ENCODE data around the gene TMEM53. TPM values are rescaled to one million over a fixed set of nuclear protein-coding genes. Genes with fewer than 3 reads are reported as not detected.

TMEM53 gene
- total and polyA plus RNA-seq, 2 donors (not counting 3 experiments of a cell fraction or from before 2014, with no cell fraction given) = 5.3 to 16.5 TPM

GRCh38 chr1:44673675-44674112, 587 bp downstream of the TMEM53 start:
- Histone ChIP-seq H2AFZ (ENCODE audit: low read depth, low read length) (peak overlapping the region; percentile 79), H3K9me1 (replicated peaks; ENCODE audit: control insufficient read depth, extremely low read depth, insufficient read depth, low read length) (no peaks in the 10 kb centered on the region), H3K36me3 (ENCODE audit: control insufficient read depth in 2 of 2, extremely low read depth in 1 of 2, insufficient read depth in 2 of 2, low read length in 2 of 2) (no peaks in the 10 kb centered on the region), H3K4me1 (ENCODE audit: control insufficient read depth, extremely low read depth, insufficient read depth, low read length) (peaks cover 41% of the 10 kb centered on the region), H3K9me3 (replicated peaks; ENCODE audit: control insufficient read depth, insufficient read depth, low read length) (no peaks in the 10 kb centered on the region), H3K27me3 (ENCODE audit: control insufficient read depth in 2 of 2, insufficient read depth in 2 of 2, low read length in 2 of 2) (no peaks in the 10 kb centered on the region), H3K79me2 (ENCODE audit: control insufficient read depth, insufficient read depth, low read length) (no peaks in the 10 kb centered on the region), H4K20me1 (replicated peaks; ENCODE audit: control insufficient read depth, extremely low read depth, insufficient read depth, low read length) (no peaks in the 10 kb centered on the region), H3K9ac (replicated peaks; ENCODE audit: extremely low read depth, insufficient read depth, low read length) (peak overlapping the region; percentile 59), H3K4me3 (replicated peaks in 1 of 3; ENCODE audit: insufficient read depth in 1 of 3, low read depth in 1 of 3, low read length in 3 of 3) (peak overlapping the region; percentile 53 to 69 (median 65)), H3K27ac (ENCODE audit: insufficient read depth, low read depth, low read length) (peak overlapping the region; percentile 71), H3K4me2 (ENCODE audit: insufficient read depth, low read length) (peak overlapping the region; percentile 64)
- dilution Hi-C loops (cut with MboI; ENCODE audit: extremely low pct_ligation_motif_present, low sequenced_read_pairs) (no loop called here), intact Hi-C loops (cut with micrococcal nuclease) (loop anchor here (1.0 kb wide), 1 partner anchor 18 kb away; no protein-coding TSS in a partner anchor)
- BruUV-seq (replicated peaks) = TSS peak; percentile 62
- FAIRE-seq (no peak), DNase-seq (ENCODE audit: low read depth, low spot score) (no peak)
- POLR2A ChIA-PET = interaction anchor here (1.0 to 1.5 kb wide), 2 partner anchors 9 to 42 kb away, joined by 3 to 5 read pairs; no protein-coding TSS in a partner anchor
- no peak for TF ChIP-seq GATA2 (IDR thresholded peaks at IDR 0.05; ENCODE audit: insufficient read depth, insufficient read length, low read depth, low read length)
- peak; percentile 75 for TF ChIP-seq POLR2A (IDR thresholded peaks at IDR 0.05; ENCODE audit: low read depth, low read length)
- CTCF ChIA-PET = interaction anchor here (1.0 to 3.2 kb wide), 4 partner anchors 10 to 630 kb away, joined by 3 to 27 read pairs (median 4); no protein-coding TSS in a partner anchor

- Histone ChIP-seq H3K9ac (replicated peaks; ENCODE audit: extremely low read depth, insufficient read depth, low read length) (peak overlapping the region; percentile 59), H3K4me1 (ENCODE audit: control insufficient read depth, extremely low read depth, insufficient read depth, low read length) (peaks cover 41% of the 10 kb centered on the region), H3K36me3 (ENCODE audit: control insufficient read depth in 2 of 2, extremely low read depth in 1 of 2, insufficient read depth in 2 of 2, low read length in 2 of 2) (no peaks in the 10 kb centered on the region), H3K27me3 (ENCODE audit: control insufficient read depth in 2 of 2, insufficient read depth in 2 of 2, low read length in 2 of 2) (no peaks in the 10 kb centered on the region), H4K20me1 (replicated peaks; ENCODE audit: control insufficient read depth, extremely low read depth, insufficient read depth, low read length) (no peaks in the 10 kb centered on the region), H2AFZ (ENCODE audit: low read depth, low read length) (peak overlapping the region; percentile 79), H3K9me1 (replicated peaks; ENCODE audit: control insufficient read depth, extremely low read depth, insufficient read depth, low read length) (no peaks in the 10 kb centered on the region), H3K79me2 (ENCODE audit: control insufficient read depth, insufficient read depth, low read length) (no peaks in the 10 kb centered on the region), H3K4me2 (ENCODE audit: insufficient read depth, low read length) (peak overlapping the region; percentile 64), H3K9me3 (replicated peaks; ENCODE audit: control insufficient read depth, insufficient read depth, low read length) (no peaks in the 10 kb centered on the region), H3K4me3 (replicated peaks in 1 of 3; ENCODE audit: insufficient read depth in 1 of 3, low read depth in 1 of 3, low read length in 3 of 3) (peak overlapping the region in 2 of 3 experiments; percentile 65 to 69), H3K27ac (ENCODE audit: insufficient read depth, low read depth, low read length) (no peak overlapping the region)
- TF ChIP-seq CTCF (IDR thresholded peaks at IDR 0.05; ENCODE audit: extremely low read depth in 1 of 2, insufficient read depth in 1 of 2, low read depth in 1 of 2, low read length in 2 of 2) (no peak), EZH2 (IDR thresholded peaks at IDR 0.05; ENCODE audit: borderline replicate concordance, low read depth, low read length, severe bottlenecking) (no peak), POLR2AphosphoS5 (IDR thresholded peaks at IDR 0.05; ENCODE audit: insufficient read depth, low read depth, low read length) (no peak), MYC (IDR thresholded peaks at IDR 0.05; ENCODE audit: low read depth, low read length) (no peak), MAX (IDR thresholded peaks at IDR 0.05; ENCODE audit: insufficient read depth, insufficient read length) (no peak), POLR2A (IDR thresholded peaks at IDR 0.05; ENCODE audit: low read depth, low read length) (no peak), GATA2 (IDR thresholded peaks at IDR 0.05; ENCODE audit: insufficient read depth, insufficient read length, low read depth, low read length) (no peak), FOS (IDR thresholded peaks at IDR 0.05; ENCODE audit: borderline replicate concordance, insufficient read depth, low read length) (no peak), JUN (IDR thresholded peaks at IDR 0.05; ENCODE audit: borderline replicate concordance, insufficient read depth, insufficient read length, low read depth) (no peak)
- no TSS peak for BruUV-seq (replicated peaks)
- dilution Hi-C loops (cut with MboI; ENCODE audit: extremely low pct_ligation_motif_present, low sequenced_read_pairs) (no loop called here), intact Hi-C loops (cut with micrococcal nuclease) (no loop called here)
- FAIRE-seq = no peak
- ChIA-PET CTCF (interaction anchor here (1.1 to 3.2 kb wide), 3 partner anchors 18 to 21 kb away, joined by 3 to 27 read pairs (median 8); no protein-coding TSS in a partner anchor), POLR2A (interaction anchor here (1.5 kb wide), 1 partner anchor 9 kb away, joined by 5 read pairs; no protein-coding TSS in a partner anchor)
- DNase-seq (ENCODE audit: low read depth, low spot score) = no peak
Measured at GRCh38 chr1:44672961-44673674, 1.2 kb downstream of the TMEM53 start.

All from endothelial cell of umbilical vein (primary cell).